Endothelial cell (in vitro differentiated cells): ENCODE data around the gene ANKS1B. TPM values are rescaled to one million over a fixed set of nuclear protein-coding genes. Genes with fewer than 3 reads are reported as not detected.
"Not testable (repeated sequence)": the region's sequence is repeated elsewhere in the genome, so short reads cannot be mapped to it uniquely, and the experiment has no call there.

Experiments
- DNase-seq: peaks from one replicate; pipeline ENCODE4 v3.0.0; 2021; ENCODE audit warnings: low spot score
- H3K27ac Mint-ChIP-seq: one replicate; pipeline ENCODE4 v1.8.0; 2021; ENCODE audit warnings: mixed read lengths, inconsistent platforms; ENCODE audit not compliant: unreplicated experiment
- H3K27me3 Mint-ChIP-seq: one replicate; pipeline ENCODE4 v1.8.0; 2021; ENCODE audit warnings: mild to moderate bottlenecking, moderate library complexity, mixed read lengths, inconsistent platforms; ENCODE audit not compliant: unreplicated experiment
- H3K36me3 Mint-ChIP-seq: one replicate; pipeline ENCODE4 v1.8.0; 2021; ENCODE audit warnings: mild to moderate bottlenecking, low read depth, mixed read lengths, inconsistent platforms; ENCODE audit not compliant: unreplicated experiment
- H3K4me1 Mint-ChIP-seq: one replicate; pipeline ENCODE4 v1.8.0; 2021; ENCODE audit warnings: mild to moderate bottlenecking, mixed read lengths, inconsistent platforms; ENCODE audit not compliant: unreplicated experiment
- H3K4me3 Mint-ChIP-seq: one replicate; pipeline ENCODE4 v1.8.0; 2021; ENCODE audit warnings: mild to moderate bottlenecking, mixed read lengths, inconsistent platforms; ENCODE audit not compliant: unreplicated experiment
- H3K9me3 Mint-ChIP-seq: one replicate; pipeline ENCODE4 v1.8.0; 2021; ENCODE audit warnings: mixed read lengths, inconsistent platforms; ENCODE audit not compliant: unreplicated experiment
- total RNA-seq: library from RNA; stranded (reverse); fragmentation: NEBNext Ultra II Directional; extraction: Animal tissue kit (Norgen Biotek cat#: 25700); gene quantifications from one replicate; pipeline ENCODE4 v1.2.1, GENCODE V29; 2021; ENCODE audit not compliant: unreplicated experiment
- TF ChIP-seq, protein P1 (sequence below): fragments of 200-600 bp; sonication (generic); IDR thresholded peaks from one replicate; pipeline ENCODE4 v1.5.0; 2021; ENCODE audit warnings: antibody characterized with exemption; ENCODE audit not compliant: unreplicated experiment

ANKS1B gene
- total RNA-seq, 1 donor from 2014 or later = 2.6 TPM

GRCh38 chr12:99609455-99610181, 375.1 kb downstream of the ANKS1B start:
- H3K9me3 Mint-ChIP-seq = no peaks in the 10 kb centered on the region
- no peak overlapping the region for H3K27ac Mint-ChIP-seq
- TF ChIP-seq, protein P1, sequence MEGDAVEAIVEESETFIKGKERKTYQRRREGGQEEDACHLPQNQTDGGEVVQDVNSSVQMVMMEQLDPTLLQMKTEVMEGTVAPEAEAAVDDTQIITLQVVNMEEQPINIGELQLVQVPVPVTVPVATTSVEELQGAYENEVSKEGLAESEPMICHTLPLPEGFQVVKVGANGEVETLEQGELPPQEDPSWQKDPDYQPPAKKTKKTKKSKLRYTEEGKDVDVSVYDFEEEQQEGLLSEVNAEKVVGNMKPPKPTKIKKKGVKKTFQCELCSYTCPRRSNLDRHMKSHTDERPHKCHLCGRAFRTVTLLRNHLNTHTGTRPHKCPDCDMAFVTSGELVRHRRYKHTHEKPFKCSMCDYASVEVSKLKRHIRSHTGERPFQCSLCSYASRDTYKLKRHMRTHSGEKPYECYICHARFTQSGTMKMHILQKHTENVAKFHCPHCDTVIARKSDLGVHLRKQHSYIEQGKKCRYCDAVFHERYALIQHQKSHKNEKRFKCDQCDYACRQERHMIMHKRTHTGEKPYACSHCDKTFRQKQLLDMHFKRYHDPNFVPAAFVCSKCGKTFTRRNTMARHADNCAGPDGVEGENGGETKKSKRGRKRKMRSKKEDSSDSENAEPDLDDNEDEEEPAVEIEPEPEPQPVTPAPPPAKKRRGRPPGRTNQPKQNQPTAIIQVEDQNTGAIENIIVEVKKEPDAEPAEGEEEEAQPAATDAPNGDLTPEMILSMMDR = no peak
- no peaks in the 10 kb centered on the region for H3K36me3 Mint-ChIP-seq
- no peak overlapping the region for H3K4me3 Mint-ChIP-seq
- DNase-seq = no peak
- no peaks in the 10 kb centered on the region for H3K27me3 Mint-ChIP-seq
- H3K4me1 Mint-ChIP-seq = peaks cover 9% of the 10 kb centered on the region

GRCh38 chr12:99600388-99600787, 384.3 kb downstream of the ANKS1B start:
- no peak for DNase-seq
- H3K27me3 Mint-ChIP-seq = peaks cover 2% of the 10 kb centered on the region
- no peaks in the 10 kb centered on the region for H3K4me1 Mint-ChIP-seq
- H3K9me3 Mint-ChIP-seq = no peaks in the 10 kb centered on the region
- H3K27ac Mint-ChIP-seq = no peak overlapping the region
- H3K4me3 Mint-ChIP-seq = no peak overlapping the region
- TF ChIP-seq, protein P1 = no peak
- no peaks in the 10 kb centered on the region for H3K36me3 Mint-ChIP-seq

DNA sequence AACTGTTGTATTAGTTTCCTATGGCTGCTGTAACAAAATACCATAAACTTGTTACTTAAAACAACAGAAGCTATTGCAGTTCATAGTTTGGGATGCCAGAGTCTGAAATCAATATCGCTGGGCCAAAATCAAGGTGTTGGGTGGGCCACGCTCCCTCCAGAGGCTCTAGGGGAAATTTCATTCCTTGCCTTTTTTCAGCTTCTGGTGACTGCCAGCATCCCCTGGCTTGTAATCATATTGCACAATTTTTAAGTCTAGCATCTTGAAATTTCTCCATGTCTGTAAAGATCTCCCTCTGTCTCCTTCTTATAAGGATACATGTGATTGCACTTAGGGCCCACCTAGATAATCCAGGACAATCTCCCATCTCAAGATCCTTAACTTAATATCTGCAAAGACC, 386.0 kb downstream of the ANKS1B start:
- DNase-seq = no peak
- no peaks in the 10 kb centered on the region for H3K36me3 Mint-ChIP-seq
- no peak overlapping the region for H3K4me3 Mint-ChIP-seq
- H3K4me1 Mint-ChIP-seq = no peaks in the 10 kb centered on the region
- no peaks in the 10 kb centered on the region for H3K9me3 Mint-ChIP-seq
- TF ChIP-seq, protein P1 = no peak
- no peak overlapping the region for H3K27ac Mint-ChIP-seq
- H3K27me3 Mint-ChIP-seq = peaks cover 2% of the 10 kb centered on the region

- Mint-ChIP-seq H3K36me3 (no peaks in the 10 kb centered on the region), H3K27me3 (peaks cover 2% of the 10 kb centered on the region), H3K9me3 (no peaks in the 10 kb centered on the region), H3K4me3 (no peak overlapping the region), H3K4me1 (no peaks in the 10 kb centered on the region), H3K27ac (no peak overlapping the region)
- TF ChIP-seq, protein P1 = no peak
- DNase-seq = no peak
Observed at GRCh38 chr12:99596762-99597161, 388.0 kb downstream of the ANKS1B start.

GRCh38 chr12:99577125-99577524, 407.6 kb downstream of the ANKS1B start:
- not testable (repeated sequence) for H3K27me3 Mint-ChIP-seq, H3K4me1 Mint-ChIP-seq, H3K27ac Mint-ChIP-seq, H3K36me3 Mint-ChIP-seq, H3K4me3 Mint-ChIP-seq, H3K9me3 Mint-ChIP-seq, DNase-seq
